ENCODE results near the gene CDC42BPA.

DNA sequence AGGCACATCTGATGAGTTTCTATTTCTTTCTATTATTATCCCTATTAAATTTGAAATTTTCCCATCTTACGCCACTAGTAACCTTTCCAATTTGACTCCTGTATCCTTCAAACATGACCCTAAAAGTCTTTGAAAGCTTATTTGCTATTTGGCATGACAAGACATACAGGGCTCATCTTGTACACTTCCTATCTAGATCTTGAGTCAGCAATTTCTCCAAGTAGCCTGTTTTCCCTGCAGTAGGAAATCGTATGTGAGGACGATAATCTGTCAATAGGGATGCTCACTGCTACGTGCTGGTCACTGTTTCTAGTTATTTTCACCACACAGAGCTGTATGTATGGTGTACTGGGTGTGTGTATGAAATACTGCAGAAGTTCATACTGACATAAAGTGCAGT is 142.7 kb downstream of the CDC42BPA start:
- TF ChIP-seq SUZ12 (IDR thresholded peaks at IDR 0.05) (no peak), ZNF384 (IDR thresholded peaks at IDR 0.05) (no peak), NFRKB (IDR thresholded peaks at IDR 0.05) (no peak), FOXM1 (IDR thresholded peaks at IDR 0.05; ENCODE audit: borderline replicate concordance) (no peak), SP1 (IDR thresholded peaks at IDR 0.05) (no peak), FOXK2 (IDR thresholded peaks at IDR 0.05) (no peak), BHLHE40 (IDR thresholded peaks at IDR 0.05; ENCODE audit: borderline replicate concordance) (no peak), PKNOX1 (IDR thresholded peaks at IDR 0.05) (no peak), TARDBP (IDR thresholded peaks at IDR 0.05) (no peak)
